IMR-90 (cell line): ENCODE results near the gene TMEM74B. TPM values are rescaled to one million over a fixed set of nuclear protein-coding genes. Genes with fewer than 3 reads are reported as not detected.

Experiments used
- ATAC-seq: fragments of 200-7000 bp; cut with Tn5 transposase; 2 replicates; pipeline ENCODE4 v1.9.1; 2020; ENCODE audit warnings: low read depth, mild to moderate bottlenecking, moderate library complexity
- BruUV-seq: library from RNA; stranded (reverse); fragments of 400-500 nt; replicated peaks from 2 replicates; lab custom pipeline; 2021; lab: Mats Ljungman, UMichigan
- CTCF ChIA-PET: fragments of 300-600 bp; formaldehyde crosslinking; extraction: SDS; loops from one replicate; lab custom pipeline; 2021; ENCODE audit warnings: antibody characterized with exemption; lab: Yijun Ruan, JAX
- POLR2A ChIA-PET: fragments of 300-600 bp; sonication (Branson Sonifier 250); formaldehyde crosslinking; loops from one replicate; lab custom pipeline; 2022; ENCODE audit warnings: antibody characterized with exemption; ENCODE audit not compliant: unreplicated experiment; lab: Charles Lee
- DNase-seq: peaks from one replicate; pipeline ENCODE4 v3.0.0; 2013
- H2AFZ ChIP-seq: replicated peaks from 2 replicates; pipeline ENCODE3; 2013; ENCODE audit warnings: low read length, mild to moderate bottlenecking; ENCODE audit not compliant: poor library complexity
- H2AK5ac ChIP-seq: 2 replicates; pipeline ENCODE4 v1.6.1; 2013; ENCODE audit warnings: low read depth, low read length, inconsistent platforms
- H2AK9ac ChIP-seq: replicated peaks from 2 replicates; pipeline ENCODE3; 2013; ENCODE audit warnings: mild to moderate bottlenecking, low read depth, low read length, moderate library complexity; ENCODE audit not compliant: poor library complexity
- H2BK120ac ChIP-seq: 2 replicates; pipeline ENCODE4 v1.6.1; 2013; ENCODE audit warnings: low read depth, low read length, inconsistent platforms
- H2BK15ac ChIP-seq: 3 replicates; pipeline ENCODE4 v1.6.1; 2013; ENCODE audit warnings: low read depth, low read length, inconsistent platforms
- H2BK20ac ChIP-seq: 2 replicates; pipeline ENCODE4 v1.6.1; 2013; ENCODE audit warnings: low read depth, mild to moderate bottlenecking, inconsistent platforms, low read length, moderate library complexity
- H2BK5ac ChIP-seq: 2 replicates; pipeline ENCODE4 v1.6.1; 2013; ENCODE audit warnings: mild to moderate bottlenecking, low read depth, low read length, inconsistent platforms; ENCODE audit not compliant: poor library complexity, severe bottlenecking
- H3K14ac ChIP-seq: replicated peaks from 2 replicates; pipeline ENCODE4 v1.6.1; 2013; ENCODE audit warnings: low read depth, low read length, inconsistent platforms
- H3K18ac ChIP-seq: 2 replicates; pipeline ENCODE4 v1.6.1; 2013; ENCODE audit warnings: low read depth, low read length, control low read depth
- H3K23ac ChIP-seq: 2 replicates; pipeline ENCODE4 v1.6.1; 2013; ENCODE audit warnings: low read depth, low read length, inconsistent platforms
- H3K27ac ChIP-seq: 2 replicates; pipeline ENCODE4 v1.5.1; 2013; ENCODE audit warnings: mild to moderate bottlenecking, control low read depth, low read length; ENCODE audit not compliant: insufficient read depth
- H3K27me3 ChIP-seq: 2 replicates; pipeline ENCODE4 v1.6.1; 2013; ENCODE audit warnings: low read length; ENCODE audit not compliant: control insufficient read depth, insufficient read depth
- H3K36me3 ChIP-seq: 2 replicates; pipeline ENCODE4 v1.6.1; 2013; ENCODE audit warnings: low read length, mixed read lengths; ENCODE audit not compliant: control insufficient read depth, insufficient read depth
- H3K4ac ChIP-seq: 2 replicates; pipeline ENCODE4 v1.6.1; 2013; ENCODE audit warnings: low read depth, low read length, inconsistent platforms
- H3K4me1 ChIP-seq: 2 replicates; pipeline ENCODE4 v1.6.1; 2013; ENCODE audit warnings: low read length, mixed read lengths; ENCODE audit not compliant: control insufficient read depth, insufficient read depth
- H3K4me2 ChIP-seq: 2 replicates; pipeline ENCODE4 v1.6.1; 2013; ENCODE audit warnings: low read depth, mild to moderate bottlenecking, control low read depth, low read length, moderate library complexity
- H3K4me3 ChIP-seq: 2 replicates; pipeline ENCODE4 v1.5.1; 2013; ENCODE audit warnings: low read depth, mild to moderate bottlenecking, control low read depth, low read length, moderate library complexity; ENCODE audit not compliant: insufficient read depth
- H3K56ac ChIP-seq: 2 replicates; pipeline ENCODE4 v1.6.1; 2013; ENCODE audit warnings: low read length, inconsistent platforms; ENCODE audit not compliant: insufficient read depth; ENCODE audit errors: extremely low read depth
- H3K79me1 ChIP-seq, 2 experiments: 2 replicates each; pipeline ENCODE4 v1.6.1; 2013; ENCODE audit warnings: low read length in 2 of 2, inconsistent platforms in 1 of 2, low read depth in 1 of 2
- H3K9ac ChIP-seq: 2 replicates; pipeline ENCODE4 v1.6.1; 2013; ENCODE audit warnings: low read depth, low read length, control low read depth
- H3K9me1 ChIP-seq: 2 replicates; pipeline ENCODE4 v1.6.1; 2013; ENCODE audit warnings: low read length, inconsistent platforms; ENCODE audit not compliant: insufficient read depth
- H3K9me3 ChIP-seq: 2 replicates; pipeline ENCODE4 v1.6.1; 2013; ENCODE audit warnings: low read length; ENCODE audit not compliant: control insufficient read depth, insufficient read depth
- H4K20me1 ChIP-seq: 2 replicates; pipeline ENCODE4 v1.6.1; 2013; ENCODE audit warnings: low read length, inconsistent platforms; ENCODE audit not compliant: insufficient read depth
- H4K5ac ChIP-seq: 2 replicates; pipeline ENCODE4 v1.6.1; 2013; ENCODE audit warnings: mild to moderate bottlenecking, low read depth, low read length, control low read depth
- H4K8ac ChIP-seq, 2 experiments: 2 replicates each; pipeline ENCODE4 v1.6.1; 2013; ENCODE audit warnings: low read depth in 2 of 2, low read length in 2 of 2, control low read depth in 1 of 2, inconsistent platforms in 1 of 2
- H4K91ac ChIP-seq: 2 replicates; pipeline ENCODE4 v1.6.1; 2013; ENCODE audit warnings: low read depth, low read length, inconsistent platforms; ENCODE audit not compliant: insufficient read depth
- BHLHE40 ChIP-seq: fragments of 150-350 bp; IDR thresholded peaks from 2 replicates; pipeline ENCODE4 v1.6.1; 2016; ENCODE audit warnings: mild to moderate bottlenecking, low read depth, low read length
- CEBPB ChIP-seq: IDR thresholded peaks from 2 replicates; pipeline ENCODE4 v1.6.1; 2012; ENCODE audit warnings: low read depth, low read length, improper control_type of control experiment
- CHD1 ChIP-seq: IDR thresholded peaks from 2 replicates; pipeline ENCODE4 v1.6.1; 2012; ENCODE audit warnings: low read depth, low read length, improper control_type of control experiment
- FOS ChIP-seq: fragments of 150-350 bp; IDR thresholded peaks from 2 replicates; pipeline ENCODE4 v1.6.1; 2016; ENCODE audit warnings: low read depth, low read length
- MAFK ChIP-seq: IDR thresholded peaks from 2 replicates; pipeline ENCODE4 v1.6.1; 2012; ENCODE audit warnings: low read depth, low read length, improper control_type of control experiment
- MAZ ChIP-seq: IDR thresholded peaks from 2 replicates; pipeline ENCODE4 v1.6.1; 2012; ENCODE audit warnings: low read depth, mild to moderate bottlenecking, low read length, improper control_type of control experiment, moderate library complexity, borderline replicate concordance
- MXI1 ChIP-seq: IDR thresholded peaks from 2 replicates; pipeline ENCODE4 v1.6.1; 2012; ENCODE audit warnings: low read depth, mild to moderate bottlenecking, low read length, moderate library complexity, borderline replicate concordance
- NFE2L2 ChIP-seq: fragments of 150-350 bp; IDR thresholded peaks from 2 replicates; pipeline ENCODE4 v1.6.1; 2016; ENCODE audit warnings: low read depth, mild to moderate bottlenecking, low read length
- POLR2A ChIP-seq: IDR thresholded peaks from 2 replicates; pipeline ENCODE4 v1.6.1; 2012; ENCODE audit warnings: mild to moderate bottlenecking, low read depth, low read length
- RAD21 ChIP-seq: IDR thresholded peaks from 2 replicates; pipeline ENCODE4 v1.6.1; 2012; ENCODE audit warnings: low read length, improper control_type of control experiment
- RCOR1 ChIP-seq: IDR thresholded peaks from 2 replicates; pipeline ENCODE4 v1.6.1; 2012; ENCODE audit warnings: mild to moderate bottlenecking, low read length, improper control_type of control experiment; ENCODE audit not compliant: insufficient replicate concordance
- RFX5 ChIP-seq: IDR thresholded peaks from 2 replicates; pipeline ENCODE4 v1.8.0; 2012; ENCODE audit warnings: low read depth, mild to moderate bottlenecking, low read length, moderate library complexity
- SMC3 ChIP-seq: fragments of 150-350 bp; IDR thresholded peaks from 2 replicates; pipeline ENCODE4 v1.6.1; 2016; ENCODE audit warnings: low read depth, mild to moderate bottlenecking, antibody characterized with exemption, low read length, moderate library complexity
- WGBS, 2 experiments: methylation state at CpG; one replicate each; pipeline versions ENCODE4 v1.1.5 to v1.1.7; 2013; ENCODE audit warnings: missing lambda C conversion rate in 2 of 2; ENCODE audit not compliant: insufficient read length in 1 of 2; ENCODE audit errors: extremely low coverage in 2 of 2; 5-methylcytosine and 5-hydroxymethylcytosine counted together
- dilution Hi-C: fragments of 300-500 bp; cut with HindIII; formaldehyde crosslinking; loops from one replicate; pipeline ENCODE4 v1.14.3; 2018; ENCODE audit warnings: low sequenced_read_pairs; ENCODE audit not compliant: unreplicated experiment
- in situ Hi-C: fragments of 300-500 bp; cut with MboI; formaldehyde crosslinking; loops from 3 replicates; pipeline ENCODE4 v1.14.3; 2019; ENCODE audit warnings: low sequenced_read_pairs, inconsistent platforms, mixed read lengths
- intact Hi-C: fragments of 100-400 bp; cut with micrococcal nuclease; formaldehyde crosslinking; loops from 2 replicates; pipeline ENCODE4 v1.10.0; 2022
- polyA plus RNA-seq, 3 experiments: library from polyadenylated mRNA; depleted of rRNA; stranded (reverse); fragments of >200 nt; gene quantifications; 2 replicates each; pipeline ENCODE4 v1.2.3, GENCODE V29; 2012; ENCODE audit warnings: low replicate concordance in 1 of 3
- total RNA-seq: library from RNA; depleted of rRNA; stranded (reverse); fragments of >200 nt; gene quantifications from 2 replicates; pipeline ENCODE4 v1.2.3, GENCODE V29; 2012
- TF ChIP-seq, protein P1 (sequence below): conservative IDR thresholded peaks from 2 replicates; pipeline ENCODE4 v1.5.1; 2012; ENCODE audit warnings: mild to moderate bottlenecking, low read depth, low read length, improper control_type of control experiment
- TF ChIP-seq, protein P2 (sequence below): fragments of 150-350 bp; IDR thresholded peaks from 2 replicates; pipeline ENCODE4 v1.6.1; 2017; ENCODE audit warnings: mild to moderate bottlenecking, antibody characterized with exemption, low read length, low read depth
- TF ChIP-seq, protein P3 (sequence below): fragments of 150-350 bp; IDR thresholded peaks from 2 replicates; pipeline ENCODE4 v1.6.1; 2016; ENCODE audit warnings: low read depth, mild to moderate bottlenecking, low read length, moderate library complexity, borderline replicate concordance

Gene TMEM74B
- total and polyA plus RNA-seq, 2 of the 4 experiments (the other 2 are of a cell fraction): 0.03 TPM; not detected in 1

DNA sequence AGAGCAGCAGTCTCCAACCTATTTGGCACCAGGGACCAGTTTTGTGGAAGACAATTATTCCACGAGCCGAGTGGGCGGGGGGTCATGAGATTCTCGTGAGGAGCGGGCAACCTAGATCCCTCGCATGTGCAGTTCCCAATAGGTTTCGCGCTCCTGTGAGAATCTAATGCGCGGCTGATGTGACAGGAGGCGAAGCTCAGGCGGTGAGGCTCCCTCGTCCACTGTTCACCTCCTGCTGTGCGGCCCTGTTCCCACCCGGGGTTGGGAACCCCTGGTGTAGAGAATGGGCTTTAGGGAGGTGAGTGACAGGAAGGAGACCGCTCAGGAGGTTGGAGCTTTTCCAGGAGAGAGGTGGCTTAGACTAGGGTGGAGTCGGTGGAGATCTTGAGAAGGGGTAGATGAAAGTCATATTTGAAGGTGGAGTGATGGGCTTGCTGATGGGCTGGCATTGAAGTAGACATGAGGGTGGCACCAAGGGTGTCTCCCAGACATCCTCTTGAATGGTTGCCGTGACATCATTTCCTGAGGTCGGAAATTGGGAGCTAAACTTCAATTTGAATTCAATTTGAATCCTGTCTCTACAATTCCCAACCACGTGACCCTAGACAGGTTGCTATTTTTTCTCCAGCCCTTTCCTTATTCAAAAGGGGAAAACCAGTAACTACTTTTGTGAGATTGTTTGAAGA is 39.6 kb upstream of the TMEM74B start:
- H3K14ac ChIP-seq: no peak overlapping the region
- intact Hi-C loops: no loop called here
- DNase-seq: no peak
- H3K27ac ChIP-seq: no peak overlapping the region
- no peak for TF ChIP-seq MAFK
- TF ChIP-seq, protein P1, sequence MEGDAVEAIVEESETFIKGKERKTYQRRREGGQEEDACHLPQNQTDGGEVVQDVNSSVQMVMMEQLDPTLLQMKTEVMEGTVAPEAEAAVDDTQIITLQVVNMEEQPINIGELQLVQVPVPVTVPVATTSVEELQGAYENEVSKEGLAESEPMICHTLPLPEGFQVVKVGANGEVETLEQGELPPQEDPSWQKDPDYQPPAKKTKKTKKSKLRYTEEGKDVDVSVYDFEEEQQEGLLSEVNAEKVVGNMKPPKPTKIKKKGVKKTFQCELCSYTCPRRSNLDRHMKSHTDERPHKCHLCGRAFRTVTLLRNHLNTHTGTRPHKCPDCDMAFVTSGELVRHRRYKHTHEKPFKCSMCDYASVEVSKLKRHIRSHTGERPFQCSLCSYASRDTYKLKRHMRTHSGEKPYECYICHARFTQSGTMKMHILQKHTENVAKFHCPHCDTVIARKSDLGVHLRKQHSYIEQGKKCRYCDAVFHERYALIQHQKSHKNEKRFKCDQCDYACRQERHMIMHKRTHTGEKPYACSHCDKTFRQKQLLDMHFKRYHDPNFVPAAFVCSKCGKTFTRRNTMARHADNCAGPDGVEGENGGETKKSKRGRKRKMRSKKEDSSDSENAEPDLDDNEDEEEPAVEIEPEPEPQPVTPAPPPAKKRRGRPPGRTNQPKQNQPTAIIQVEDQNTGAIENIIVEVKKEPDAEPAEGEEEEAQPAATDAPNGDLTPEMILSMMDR: no peak
- no peak for TF ChIP-seq RFX5
- TF ChIP-seq FOS: no peak
- no peak for TF ChIP-seq POLR2A
- TF ChIP-seq NFE2L2: no peak
- TF ChIP-seq BHLHE40: no peak
- TF ChIP-seq SMC3: no peak
- no peak for TF ChIP-seq MXI1
- no peak for TF ChIP-seq CEBPB
- TF ChIP-seq, protein P2, sequence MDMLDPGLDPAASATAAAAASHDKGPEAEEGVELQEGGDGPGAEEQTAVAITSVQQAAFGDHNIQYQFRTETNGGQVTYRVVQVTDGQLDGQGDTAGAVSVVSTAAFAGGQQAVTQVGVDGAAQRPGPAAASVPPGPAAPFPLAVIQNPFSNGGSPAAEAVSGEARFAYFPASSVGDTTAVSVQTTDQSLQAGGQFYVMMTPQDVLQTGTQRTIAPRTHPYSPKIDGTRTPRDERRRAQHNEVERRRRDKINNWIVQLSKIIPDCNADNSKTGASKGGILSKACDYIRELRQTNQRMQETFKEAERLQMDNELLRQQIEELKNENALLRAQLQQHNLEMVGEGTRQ: no peak
- no peak for TF ChIP-seq CHD1
- no peak for TF ChIP-seq RCOR1
- TF ChIP-seq MAZ: no peak
- TF ChIP-seq, protein P3, sequence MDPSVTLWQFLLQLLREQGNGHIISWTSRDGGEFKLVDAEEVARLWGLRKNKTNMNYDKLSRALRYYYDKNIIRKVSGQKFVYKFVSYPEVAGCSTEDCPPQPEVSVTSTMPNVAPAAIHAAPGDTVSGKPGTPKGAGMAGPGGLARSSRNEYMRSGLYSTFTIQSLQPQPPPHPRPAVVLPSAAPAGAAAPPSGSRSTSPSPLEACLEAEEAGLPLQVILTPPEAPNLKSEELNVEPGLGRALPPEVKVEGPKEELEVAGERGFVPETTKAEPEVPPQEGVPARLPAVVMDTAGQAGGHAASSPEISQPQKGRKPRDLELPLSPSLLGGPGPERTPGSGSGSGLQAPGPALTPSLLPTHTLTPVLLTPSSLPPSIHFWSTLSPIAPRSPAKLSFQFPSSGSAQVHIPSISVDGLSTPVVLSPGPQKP: no peak
- TF ChIP-seq RAD21: no peak
- H3K23ac ChIP-seq: no peak overlapping the region
- H3K9me1 ChIP-seq: no peaks in the 10 kb centered on the region
- H3K9ac ChIP-seq: no peak overlapping the region
- in situ Hi-C loops: no loop called here
- ChIA-PET CTCF (interaction anchor here (2.3 kb wide), 1 partner anchor 11 kb away, joined by 7 read pairs; no protein-coding TSS in a partner anchor), POLR2A (no interaction called here)
- no peaks in the 10 kb centered on the region for H4K20me1 ChIP-seq
- H3K4me3 ChIP-seq: no peak overlapping the region
- H3K36me3 ChIP-seq: no peaks in the 10 kb centered on the region
- no peak overlapping the region for H3K56ac ChIP-seq
- H3K4me1 ChIP-seq: no peaks in the 10 kb centered on the region
- H2AFZ ChIP-seq: no peak overlapping the region
- BruUV-seq: no TSS peak
- WGBS, 2 experiments: 74% methylated on average over 7 of the region's 20 CpGs; no CpG with 5 or more reads in 1 of the 2 experiments
- H3K4ac ChIP-seq: no peak overlapping the region
- no peak overlapping the region for H4K8ac ChIP-seq
- no peak overlapping the region for H3K18ac ChIP-seq
- no peak overlapping the region for H2AK5ac ChIP-seq
- H3K27me3 ChIP-seq: peaks cover 6% of the 10 kb centered on the region
- dilution Hi-C loops: no loop called here
- no peak overlapping the region for H2BK120ac ChIP-seq
- no peak overlapping the region for H2BK15ac ChIP-seq
- no peak overlapping the region for H2BK5ac ChIP-seq
- no peak overlapping the region for H4K91ac ChIP-seq
- no peak overlapping the region for H4K5ac ChIP-seq
- no peaks in the 10 kb centered on the region; the same call in 1 of the 2 replicates for H3K9me3 ChIP-seq
- no peak overlapping the region for H3K4me2 ChIP-seq
- ATAC-seq: no peak
- H3K79me1 ChIP-seq: no peaks in the 10 kb centered on the region
- H2AK9ac ChIP-seq: no peak overlapping the region
- no peak overlapping the region for H2BK20ac ChIP-seq
